Right atrium auricular region (tissue), 2 donors: ENCODE data around the gene TMEM235. TPM values are rescaled to one million over a fixed set of nuclear protein-coding genes. Genes with fewer than 3 reads are reported as not detected.

ENCODE experiments used
- DNase-seq: peaks from one replicate; pipeline ENCODE4 v3.0.0-alpha.2; 2019; ENCODE audit warnings: low spot score
- H3K27ac ChIP-seq, 2 donors: fragments of 200-600 bp; sonication (generic); 1 replicate in 1 of 2; 2 replicates in 1 of 2; pipeline ENCODE4 v1.5.1; 2016 to 2019
- H3K27me3 ChIP-seq, 2 donors: fragments of 200-600 bp; sonication (generic); one replicate each; pipeline versions ENCODE4 v1.5.1 to v1.6.0; 2017 to 2019
- H3K36me3 ChIP-seq: fragments of 200-600 bp; sonication (generic); one replicate; pipeline ENCODE4 v1.5.1; 2016
- H3K4me1 ChIP-seq, 2 donors: fragments of 200-600 bp; sonication (generic); one replicate each; pipeline versions ENCODE4 v1.5.1 to v1.6.0; 2017 to 2019
- H3K4me3 ChIP-seq, 2 donors: fragments of 200-600 bp; sonication (generic); 1 replicate in 1 of 2; 2 replicates in 1 of 2; pipeline ENCODE4 v1.5.1; 2017 to 2019; ENCODE audit warnings: mild to moderate bottlenecking in 1 of 2, moderate library complexity in 1 of 2
- H3K9me3 ChIP-seq, 2 donors: fragments of 200-600 bp; sonication (generic); one replicate each; pipeline ENCODE4 v1.5.1; 2019
- CTCF ChIP-seq, 2 donors: fragments of 200-600 bp; sonication (generic); IDR thresholded peaks; one replicate each; pipeline ENCODE4 v1.5.1; 2019; ENCODE audit warnings: antibody characterized with exemption in 2 of 2
- total RNA-seq, 2 donors: library from RNA; depleted of rRNA; stranded (reverse); fragments of >200 nt; gene quantifications; one replicate each; pipeline ENCODE4 v1.1.0, GENCODE V29; 2016

TMEM235 gene
- total RNA-seq, 2 donors from 2014 or later = not detected

GRCh38 chr17:78249074-78249817 lies 17.8 kb downstream of the TMEM235 start:
- peaks cover 0 to 21% of the 10 kb centered on the region in 2 donors for H3K4me1 ChIP-seq
- no peaks in the 10 kb centered on the region for H3K9me3 ChIP-seq
- no peak for DNase-seq
- H3K36me3 ChIP-seq = no peaks in the 10 kb centered on the region
- H3K27me3 ChIP-seq = no peaks in the 10 kb centered on the region
- no peak for TF ChIP-seq CTCF (IDR thresholded peaks at IDR 0.05)
- H3K4me3 ChIP-seq = no peak overlapping the region
- H3K27ac ChIP-seq = peak overlapping the region in 1 of 2 donors; percentile 64

GRCh38 chr17:78249818-78250806 lies 18.7 kb downstream of the TMEM235 start:
- Histone ChIP-seq H3K27me3 (no peaks in the 10 kb centered on the region), H3K4me3 (no peak overlapping the region), H3K9me3 (no peaks in the 10 kb centered on the region), H3K27ac (no peak overlapping the region), H3K36me3 (no peaks in the 10 kb centered on the region), H3K4me1 (peaks cover 0 to 21% of the 10 kb centered on the region in 2 donors)
- DNase-seq = no peak
- no peak for TF ChIP-seq CTCF (IDR thresholded peaks at IDR 0.05)

- Histone ChIP-seq H3K4me1 (peaks cover 0 to 23% of the 10 kb centered on the region in 2 donors), H3K27me3 (no peaks in the 10 kb centered on the region), H3K4me3 (no peak overlapping the region), H3K36me3 (no peaks in the 10 kb centered on the region), H3K9me3 (no peaks in the 10 kb centered on the region), H3K27ac (no peak overlapping the region)
- TF ChIP-seq CTCF (IDR thresholded peaks at IDR 0.05) = peak; percentile 98 to 100
- DNase-seq = peak; percentile 84
Observed at GRCh38 chr17:78250891-78251772, 19.7 kb downstream of the TMEM235 start.

DNA sequence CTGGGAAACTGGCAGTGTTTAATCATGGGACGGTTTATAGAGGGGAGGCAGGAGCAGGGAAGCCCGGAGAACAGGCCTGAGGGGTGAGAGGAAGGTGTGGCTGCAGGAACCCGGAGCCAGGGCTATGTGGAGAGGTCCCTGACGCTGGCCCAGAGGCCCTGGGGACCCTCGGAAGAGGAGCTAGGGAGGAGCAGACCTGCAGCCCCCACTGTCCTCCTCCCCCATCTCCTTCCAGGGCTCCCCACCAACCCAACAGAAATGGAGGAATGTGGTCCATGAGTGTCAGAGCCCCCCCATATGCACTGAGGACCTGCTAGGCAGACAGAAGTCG lies 20.3 kb downstream of the TMEM235 start:
- no peaks in the 10 kb centered on the region for H3K36me3 ChIP-seq
- H3K4me3 ChIP-seq = no peak overlapping the region
- H3K9me3 ChIP-seq = no peaks in the 10 kb centered on the region
- H3K27me3 ChIP-seq = no peaks in the 10 kb centered on the region
- DNase-seq = no peak
- H3K4me1 ChIP-seq = peaks cover 0 to 29% of the 10 kb centered on the region in 2 donors
- no peak for TF ChIP-seq CTCF (IDR thresholded peaks at IDR 0.05)
- no peak overlapping the region for H3K27ac ChIP-seq

DNA sequence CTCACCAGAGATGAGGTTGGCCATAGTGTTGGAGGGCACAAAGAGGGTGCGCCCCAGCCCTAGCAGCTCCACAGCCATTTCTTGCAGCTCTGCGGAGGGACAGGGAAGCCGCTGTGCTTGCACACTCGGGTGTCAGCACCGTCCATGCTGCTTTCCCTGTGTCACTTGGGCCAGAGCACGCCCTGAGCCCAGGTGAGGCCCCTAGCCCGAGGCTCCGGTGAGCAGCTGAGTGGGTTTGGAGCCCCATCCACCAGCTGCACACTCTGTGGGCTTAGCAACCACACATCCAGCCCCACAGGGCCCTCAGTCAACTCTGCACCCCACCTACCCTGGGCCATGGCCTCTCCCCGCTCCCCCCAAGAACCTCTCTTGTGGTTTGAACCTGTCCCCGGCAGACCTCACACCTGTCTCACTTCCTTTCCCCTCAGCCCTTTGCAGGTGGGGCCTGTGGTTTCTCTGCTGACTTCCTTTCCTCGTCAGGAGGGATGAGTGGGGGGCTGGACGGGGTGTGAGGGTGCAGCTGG lies 20.7 kb downstream of the TMEM235 start:
- no peaks in the 10 kb centered on the region for H3K9me3 ChIP-seq
- peaks cover 0 to 33% of the 10 kb centered on the region in 2 donors for H3K4me1 ChIP-seq
- H3K27ac ChIP-seq = no peak overlapping the region
- no peaks in the 10 kb centered on the region for H3K36me3 ChIP-seq
- TF ChIP-seq CTCF (IDR thresholded peaks at IDR 0.05) = no peak
- no peak overlapping the region for H3K4me3 ChIP-seq
- DNase-seq = no peak
- H3K27me3 ChIP-seq = no peaks in the 10 kb centered on the region
